Fibroblast of lung (primary cell): Measurements from ENCODE around the gene C20orf204.

Experiments
- CTCF ChIP-seq, 2 donors: IDR thresholded peaks in 1 of 2; conservative IDR thresholded peaks in 1 of 2; 1 replicate in 1 of 2; 2 replicates in 1 of 2; pipeline ENCODE4 v1.5.1; 2011 to 2012; ENCODE audit warnings: low read length in 2 of 2, control low read depth in 1 of 2, inconsistent platforms in 1 of 2, low read depth in 1 of 2, mild to moderate bottlenecking in 1 of 2
- EZH2 ChIP-seq: IDR thresholded peaks from 2 replicates; pipeline ENCODE4 v1.5.1; 2012; ENCODE audit warnings: low read length, control low read depth, mild to moderate bottlenecking; ENCODE audit errors: missing control alignments

GRCh38 chr20:64058536-64058935, 22.6 kb downstream of the C20orf204 start:
- TF ChIP-seq EZH2: no peak
- TF ChIP-seq CTCF (conservative IDR thresholded peaks at IDR 0.05 in 1 of 2, IDR thresholded peaks at IDR 0.05 in 1 of 2; ENCODE audit: low read depth in 1 of 2, low read length in 2 of 2): no peak
